Vagina (tissue), 2 donors: Measurements from ENCODE around the gene METTL13.

Source experiments
- CTCF ChIP-seq, 3 experiments: fragments of 450-650 bp in 2 of 3; fragments of 200-600 bp in 1 of 3; sonication (generic) in 1 of 3; IDR thresholded peaks; one replicate each; pipeline ENCODE4 v1.5.1; 2017 to 2019; ENCODE audit warnings: antibody characterized with exemption in 3 of 3, mild to moderate bottlenecking in 2 of 3, moderate library complexity in 2 of 3
- POLR2A ChIP-seq, 2 donors: fragments of 450-650 bp; IDR thresholded peaks; one replicate each; pipeline ENCODE4 v1.6.1; 2017; ENCODE audit warnings: antibody characterized with exemption in 2 of 2, mild to moderate bottlenecking in 2 of 2, moderate library complexity in 2 of 2
- POLR2AphosphoS5 ChIP-seq, 2 donors: sonication (generic); formaldehyde crosslinking; IDR thresholded peaks; one replicate each; pipeline ENCODE4 v1.9.0; 2017; ENCODE audit warnings: antibody characterized with exemption in 2 of 2, mild to moderate bottlenecking in 2 of 2, low read depth in 1 of 2; ENCODE audit not compliant: insufficient read depth in 1 of 2

- no peak for TF ChIP-seq POLR2AphosphoS5 (IDR thresholded peaks at IDR 0.05; ENCODE audit: insufficient read depth in 1 of 2, low read depth in 1 of 2)
- no peak for TF ChIP-seq CTCF (IDR thresholded peaks at IDR 0.05)
- no peak for TF ChIP-seq POLR2A (IDR thresholded peaks at IDR 0.05)
These were observed 38.9 kb upstream of the METTL13 start for GRCh38 chr1:171742577-171742922.
